GM12878 (cell line): Measurements from ENCODE around the gene HIVEP3. TPM values are rescaled to one million over a fixed set of nuclear protein-coding genes. Genes with fewer than 3 reads are reported as not detected.
A peak's percentile ranks its signal among the peaks of the same experiment; 100 is the strongest.

Source experiments
- CEBPZ ChIP-seq: fragments of 150-350 bp; IDR thresholded peaks from 2 replicates; pipeline ENCODE4 v1.6.1; 2016; ENCODE audit warnings: low read depth, low read length
- FOXK2 ChIP-seq: fragments of 450-650 bp; IDR thresholded peaks from 2 replicates; pipeline ENCODE4 v1.6.1; 2017; ENCODE audit warnings: mild to moderate bottlenecking, moderate library complexity
- NKRF ChIP-seq: fragments of 450-650 bp; conservative IDR thresholded peaks from 2 replicates; pipeline ENCODE4 v1.6.1; 2017; ENCODE audit warnings: mild to moderate bottlenecking, moderate library complexity
- SKIL ChIP-seq: fragments of 450-650 bp; IDR thresholded peaks from 2 replicates; pipeline ENCODE4 v1.6.1; 2017; ENCODE audit warnings: mild to moderate bottlenecking, low read depth, inconsistent platforms; ENCODE audit not compliant: poor library complexity, severe bottlenecking
- ZNF384 ChIP-seq: IDR thresholded peaks from 2 replicates; pipeline ENCODE4 v1.6.1; 2012; ENCODE audit warnings: low read depth, mild to moderate bottlenecking, low read length, improper control_type of control experiment, borderline replicate concordance
- polyA plus RNA-seq, 11 experiments: library from polyadenylated mRNA; depleted of rRNA in 4 of 11; unstranded in 6 of 11; stranded (reverse) in 5 of 11; fragments of >200 nt; fragmentation: Nextera tagmentation in 4 of 11; fragmentation: Illumina TruSeq in 1 of 11; extraction: Ambion mirVana in 4 of 11; extraction: Trizol in 1 of 11; gene quantifications; 1 replicate in 1 of 11; 2 replicates in 10 of 11; pipeline versions ENCODE4 v1.2.1 to v1.2.3, GENCODE V29; 2011 to 2016; ENCODE audit warnings: inconsistent platforms in 2 of 11, missing spikeins in 2 of 11, low read depth in 1 of 11
- total RNA-seq, 4 experiments: library from RNA; depleted of rRNA in 3 of 4; stranded (reverse); fragments of >200 nt in 3 of 4; fragmentation: Illumina TruSeq in 1 of 4; extraction: Trizol in 1 of 4; gene quantifications; 2 replicates each; pipeline versions ENCODE4 v1.2.1 to v1.2.3, GENCODE V29; 2013 to 2021
- TF ChIP-seq, protein P1 (sequence below), 3 experiments: IDR thresholded peaks in 2 of 3; conservative IDR thresholded peaks in 1 of 3; 2 replicates each; pipeline ENCODE4 v1.5.1; 2011; ENCODE audit warnings: low read depth in 3 of 3, low read length in 3 of 3, mild to moderate bottlenecking in 3 of 3, control low read depth in 2 of 3, moderate library complexity in 2 of 3, inconsistent platforms in 1 of 3, mixed read lengths in 1 of 3; ENCODE audit not compliant: control insufficient read depth in 2 of 3, insufficient read depth in 1 of 3; ENCODE audit errors: extremely low read depth in 1 of 3

Gene HIVEP3
- total and polyA plus RNA-seq, 10 of the 15 experiments (the other 5 are each of a cell fraction or from before 2014, with no cell fraction given): 1.8 to 13.6 (median 3.8) TPM

DNA sequence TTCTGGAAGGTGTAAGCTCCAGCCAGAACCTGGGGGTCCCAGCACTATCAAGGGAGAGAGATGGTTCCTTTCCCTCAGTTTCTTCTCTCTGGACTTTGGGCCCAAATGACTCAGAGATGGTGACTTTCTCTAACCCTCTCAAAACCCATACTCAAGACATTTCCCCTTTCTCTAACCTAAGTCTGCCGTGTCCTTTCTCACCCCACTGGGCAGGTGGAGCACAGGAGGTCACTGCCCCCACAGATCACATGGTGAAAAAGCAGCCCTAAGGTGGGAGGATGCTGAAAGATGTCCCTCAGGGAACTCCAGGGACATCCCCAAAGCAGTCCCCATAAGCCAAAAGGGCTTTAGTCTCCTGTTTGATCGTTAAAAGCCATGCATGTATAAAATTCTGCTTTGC lies 173.7 kb downstream of the HIVEP3 start (continued):
- TF ChIP-seq, protein P1, sequence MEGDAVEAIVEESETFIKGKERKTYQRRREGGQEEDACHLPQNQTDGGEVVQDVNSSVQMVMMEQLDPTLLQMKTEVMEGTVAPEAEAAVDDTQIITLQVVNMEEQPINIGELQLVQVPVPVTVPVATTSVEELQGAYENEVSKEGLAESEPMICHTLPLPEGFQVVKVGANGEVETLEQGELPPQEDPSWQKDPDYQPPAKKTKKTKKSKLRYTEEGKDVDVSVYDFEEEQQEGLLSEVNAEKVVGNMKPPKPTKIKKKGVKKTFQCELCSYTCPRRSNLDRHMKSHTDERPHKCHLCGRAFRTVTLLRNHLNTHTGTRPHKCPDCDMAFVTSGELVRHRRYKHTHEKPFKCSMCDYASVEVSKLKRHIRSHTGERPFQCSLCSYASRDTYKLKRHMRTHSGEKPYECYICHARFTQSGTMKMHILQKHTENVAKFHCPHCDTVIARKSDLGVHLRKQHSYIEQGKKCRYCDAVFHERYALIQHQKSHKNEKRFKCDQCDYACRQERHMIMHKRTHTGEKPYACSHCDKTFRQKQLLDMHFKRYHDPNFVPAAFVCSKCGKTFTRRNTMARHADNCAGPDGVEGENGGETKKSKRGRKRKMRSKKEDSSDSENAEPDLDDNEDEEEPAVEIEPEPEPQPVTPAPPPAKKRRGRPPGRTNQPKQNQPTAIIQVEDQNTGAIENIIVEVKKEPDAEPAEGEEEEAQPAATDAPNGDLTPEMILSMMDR (IDR thresholded peaks at IDR 0.05 in 2 of 3, conservative IDR thresholded peaks at IDR 0.05 in 1 of 3; ENCODE audit: control insufficient read depth in 2 of 3, extremely low read depth in 1 of 3, insufficient read depth in 1 of 3, low read depth in 3 of 3, low read length in 3 of 3): no peak
- no peak for TF ChIP-seq NKRF
- peak; percentile 73 for TF ChIP-seq SKIL
- TF ChIP-seq ZNF384: no peak
- TF ChIP-seq CEBPZ: no peak
- no peak for TF ChIP-seq FOXK2
